ENCODE data around the gene PLEKHF1.
"Not testable (repeated sequence)": the region's sequence is repeated elsewhere in the genome, so short reads cannot be mapped to it uniquely, and the experiment has no call there.

Gene PLEKHF1

GRCh38 chr19:29624489-29625185, 40.6 kb upstream of the PLEKHF1 start:
- H3K27me3 ChIP-seq (ENCODE audit: low read depth, low read length), result no peaks in the 10 kb centered on the region
- H3K4me1 ChIP-seq (ENCODE audit: control insufficient read depth in 1 of 2, insufficient read depth in 2 of 2, low read length in 2 of 2), result no peaks in the 10 kb centered on the region
- no peaks in the 10 kb centered on the region for H3K36me3 ChIP-seq (ENCODE audit: control insufficient read depth in 1 of 2, insufficient read depth in 2 of 2, low read length in 2 of 2)
- no peak overlapping the region for H3K27ac ChIP-seq (ENCODE audit: low read length)
- no peak overlapping the region for H3K4me3 ChIP-seq (ENCODE audit: low read depth in 1 of 2, low read length in 2 of 2)
- H3K9me3 ChIP-seq (ENCODE audit: control insufficient read depth in 1 of 2, low read length in 2 of 2), result no peaks in the 10 kb centered on the region

DNA sequence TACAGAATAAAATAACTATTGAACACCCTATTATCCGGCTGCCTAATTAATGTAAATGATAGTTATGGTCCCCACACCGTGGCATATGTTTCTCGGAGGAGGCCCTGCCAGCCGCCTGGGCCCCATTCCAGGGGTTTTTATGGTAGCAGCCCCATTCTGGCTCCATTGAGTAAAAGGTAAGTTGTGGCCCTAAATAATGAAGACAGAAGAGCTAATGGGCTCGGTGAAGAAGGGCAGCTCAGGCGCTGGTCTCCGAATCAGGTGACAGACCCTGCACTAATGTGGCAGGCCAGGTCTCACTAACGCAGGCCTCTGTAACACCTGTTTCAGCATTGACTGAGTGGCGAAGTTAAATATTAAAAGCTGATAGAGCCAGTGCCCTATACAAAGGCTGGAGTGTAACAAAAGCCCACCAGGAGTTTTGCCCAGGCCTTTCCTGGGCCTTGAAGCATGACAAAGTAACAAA, 40.0 kb upstream of the PLEKHF1 start:
- no peaks in the 10 kb centered on the region for H3K9me3 ChIP-seq (ENCODE audit: control insufficient read depth in 1 of 2, low read length in 2 of 2)
- H3K4me3 ChIP-seq (ENCODE audit: low read depth in 1 of 2, low read length in 2 of 2), result no peak overlapping the region
- no peaks in the 10 kb centered on the region for H3K4me1 ChIP-seq (ENCODE audit: control insufficient read depth in 1 of 2, insufficient read depth in 2 of 2, low read length in 2 of 2)
- no peaks in the 10 kb centered on the region for H3K27me3 ChIP-seq (ENCODE audit: low read depth, low read length)
- H3K36me3 ChIP-seq (ENCODE audit: control insufficient read depth in 1 of 2, insufficient read depth in 2 of 2, low read length in 2 of 2), result no peaks in the 10 kb centered on the region
- H3K27ac ChIP-seq (ENCODE audit: low read length), result no peak overlapping the region

DNA sequence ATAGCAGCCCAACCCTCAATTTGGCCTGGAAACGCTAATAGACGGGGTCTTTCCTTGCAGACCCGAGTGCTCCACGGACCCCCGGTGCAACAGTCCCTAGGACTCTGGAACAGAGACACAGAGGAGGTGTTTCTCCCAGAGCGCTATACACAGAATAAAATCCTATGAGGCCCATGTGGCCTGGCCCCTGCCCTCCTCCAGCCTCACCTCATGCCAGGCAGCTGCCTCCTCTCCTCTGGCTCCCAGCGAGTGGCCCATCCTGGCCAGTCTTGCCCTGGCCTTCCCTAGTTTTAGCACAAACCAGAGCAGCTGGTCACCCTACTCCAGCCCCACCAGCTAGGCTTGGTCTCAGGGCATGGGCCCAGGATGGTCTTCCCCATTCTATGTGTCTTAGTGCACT, 38.9 kb upstream of the PLEKHF1 start:
- Histone ChIP-seq H3K4me3 (ENCODE audit: low read depth in 1 of 2, low read length in 2 of 2) (no peak overlapping the region), H3K27ac (ENCODE audit: low read length) (no peak overlapping the region), H3K27me3 (ENCODE audit: low read depth, low read length) (no peaks in the 10 kb centered on the region), H3K9me3 (ENCODE audit: control insufficient read depth in 1 of 2, low read length in 2 of 2) (no peaks in the 10 kb centered on the region), H3K4me1 (ENCODE audit: control insufficient read depth in 1 of 2, insufficient read depth in 2 of 2, low read length in 2 of 2) (no peaks in the 10 kb centered on the region), H3K36me3 (ENCODE audit: control insufficient read depth in 1 of 2, insufficient read depth in 2 of 2, low read length in 2 of 2) (no peaks in the 10 kb centered on the region)

GRCh38 chr19:29626832-29627231, 38.4 kb upstream of the PLEKHF1 start:
- not testable (repeated sequence) for H3K27me3 ChIP-seq (ENCODE audit: low read depth, low read length); H3K36me3 ChIP-seq (ENCODE audit: control insufficient read depth in 1 of 2, insufficient read depth in 2 of 2, low read length in 2 of 2); H3K27ac ChIP-seq (ENCODE audit: low read length); H3K9me3 ChIP-seq (ENCODE audit: control insufficient read depth in 1 of 2, low read length in 2 of 2); H3K4me3 ChIP-seq (ENCODE audit: low read depth in 1 of 2, low read length in 2 of 2); H3K4me1 ChIP-seq (ENCODE audit: control insufficient read depth in 1 of 2, insufficient read depth in 2 of 2, low read length in 2 of 2)

DNA sequence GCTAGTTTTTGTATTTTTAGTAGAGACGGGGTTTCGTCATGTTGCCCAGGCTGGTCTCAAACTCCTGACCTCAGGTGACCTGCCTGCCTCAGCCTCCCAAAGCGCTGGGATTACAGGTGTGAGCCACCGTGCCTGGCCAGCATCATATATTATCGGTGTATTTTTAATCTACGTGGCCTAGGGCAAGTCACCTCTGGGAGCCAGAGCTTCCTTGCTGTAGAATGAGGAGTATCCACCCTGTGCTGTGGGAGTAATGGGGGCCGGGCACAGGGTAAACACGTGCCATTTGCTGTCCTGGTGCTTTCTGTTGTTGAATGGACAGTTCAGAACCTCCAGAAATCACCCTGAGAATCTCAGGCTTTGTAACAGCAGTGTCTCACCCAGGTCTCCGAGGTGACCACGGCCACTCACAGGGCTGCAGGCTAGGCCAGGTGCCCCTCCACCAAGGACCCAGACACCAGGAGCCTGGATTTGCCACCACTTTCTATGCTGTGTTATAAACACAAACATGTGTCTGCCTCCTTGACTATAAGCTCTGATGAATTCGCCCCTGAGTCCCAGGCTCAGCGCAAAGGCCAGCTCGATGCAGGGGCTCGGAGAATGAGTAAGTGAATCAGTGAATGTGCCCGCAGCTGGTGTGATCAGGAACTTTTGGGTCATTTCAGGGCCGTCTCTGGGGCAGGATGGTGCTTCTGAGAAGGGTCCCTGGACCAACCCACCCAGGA, 36.4 kb upstream of the PLEKHF1 start:
- H3K27me3 ChIP-seq (ENCODE audit: low read depth, low read length), result no peaks in the 10 kb centered on the region
- no peaks in the 10 kb centered on the region for H3K36me3 ChIP-seq (ENCODE audit: control insufficient read depth in 1 of 2, insufficient read depth in 2 of 2, low read length in 2 of 2)
- no peak overlapping the region for H3K27ac ChIP-seq (ENCODE audit: low read length)
- H3K9me3 ChIP-seq (ENCODE audit: control insufficient read depth in 1 of 2, low read length in 2 of 2), result no peaks in the 10 kb centered on the region
- H3K4me3 ChIP-seq (ENCODE audit: low read depth in 1 of 2, low read length in 2 of 2), result no peak overlapping the region
- no peaks in the 10 kb centered on the region for H3K4me1 ChIP-seq (ENCODE audit: control insufficient read depth in 1 of 2, insufficient read depth in 2 of 2, low read length in 2 of 2)

- Histone ChIP-seq H3K27me3 (ENCODE audit: low read depth, low read length) (no peaks in the 10 kb centered on the region), H3K36me3 (ENCODE audit: control insufficient read depth in 1 of 2, insufficient read depth in 2 of 2, low read length in 2 of 2) (no peaks in the 10 kb centered on the region), H3K4me3 (ENCODE audit: low read depth in 1 of 2, low read length in 2 of 2) (no peak overlapping the region)
Measured at GRCh38 chr19:29629836-29630534, 35.3 kb upstream of the PLEKHF1 start.

DNA sequence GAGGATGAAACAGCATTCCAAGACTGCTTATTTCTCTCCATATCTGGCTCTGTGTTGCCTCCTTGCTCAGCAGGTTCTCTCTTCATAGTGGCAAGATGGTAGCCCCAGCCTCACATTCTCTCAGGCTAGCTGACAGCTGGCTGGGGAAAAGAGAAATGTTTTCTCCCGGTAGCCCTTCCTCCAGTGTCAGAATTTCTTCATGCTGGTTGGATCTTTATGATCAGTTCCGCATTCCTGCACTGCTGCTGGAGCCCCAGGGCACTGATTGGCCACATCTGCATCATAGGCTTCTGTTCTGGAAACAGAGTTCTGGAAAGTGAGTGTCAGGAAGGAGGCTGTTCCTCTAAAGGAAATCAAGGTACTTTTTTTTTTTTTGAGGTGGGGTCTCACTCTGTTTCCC, 34.6 kb upstream of the PLEKHF1 start:
- Histone ChIP-seq H3K27me3 (ENCODE audit: low read depth, low read length) (no peaks in the 10 kb centered on the region), H3K9me3 (ENCODE audit: control insufficient read depth in 1 of 2, low read length in 2 of 2) (no peaks in the 10 kb centered on the region)

More at GRCh38 chr19:29629836-29630534, 35.3 kb upstream of the PLEKHF1 start:
- H3K27ac ChIP-seq (ENCODE audit: low read length), result no peak overlapping the region
- no peaks in the 10 kb centered on the region for H3K4me1 ChIP-seq (ENCODE audit: control insufficient read depth in 1 of 2, insufficient read depth in 2 of 2, low read length in 2 of 2)
- H3K9me3 ChIP-seq (ENCODE audit: control insufficient read depth in 1 of 2, low read length in 2 of 2), result no peaks in the 10 kb centered on the region

GRCh38 chr19:29631450-29631849, 33.8 kb upstream of the PLEKHF1 start:
- H3K36me3 ChIP-seq (ENCODE audit: control insufficient read depth in 1 of 2, insufficient read depth in 2 of 2, low read length in 2 of 2), result no peaks in the 10 kb centered on the region

More for the DNA sequence above, 34.6 kb upstream of the PLEKHF1 start:
- Histone ChIP-seq H3K27ac (ENCODE audit: low read length) (no peak overlapping the region), H3K4me3 (ENCODE audit: low read depth in 1 of 2, low read length in 2 of 2) (no peak overlapping the region), H3K4me1 (ENCODE audit: control insufficient read depth in 1 of 2, insufficient read depth in 2 of 2, low read length in 2 of 2) (no peaks in the 10 kb centered on the region), H3K36me3 (ENCODE audit: control insufficient read depth in 1 of 2, insufficient read depth in 2 of 2, low read length in 2 of 2) (no peaks in the 10 kb centered on the region)

GRCh38 chr19:29634002-29634401, 31.3 kb upstream of the PLEKHF1 start:
- H3K27ac ChIP-seq (ENCODE audit: low read length), result no peak overlapping the region

More at GRCh38 chr19:29631450-29631849, 33.8 kb upstream of the PLEKHF1 start:
- H3K4me1 ChIP-seq (ENCODE audit: control insufficient read depth in 1 of 2, insufficient read depth in 2 of 2, low read length in 2 of 2), result no peaks in the 10 kb centered on the region
- H3K9me3 ChIP-seq (ENCODE audit: control insufficient read depth in 1 of 2, low read length in 2 of 2), result no peaks in the 10 kb centered on the region
- H3K27me3 ChIP-seq (ENCODE audit: low read depth, low read length), result no peaks in the 10 kb centered on the region
- no peak overlapping the region for H3K4me3 ChIP-seq (ENCODE audit: low read depth in 1 of 2, low read length in 2 of 2)
- H3K27ac ChIP-seq (ENCODE audit: low read length), result no peak overlapping the region

DNA sequence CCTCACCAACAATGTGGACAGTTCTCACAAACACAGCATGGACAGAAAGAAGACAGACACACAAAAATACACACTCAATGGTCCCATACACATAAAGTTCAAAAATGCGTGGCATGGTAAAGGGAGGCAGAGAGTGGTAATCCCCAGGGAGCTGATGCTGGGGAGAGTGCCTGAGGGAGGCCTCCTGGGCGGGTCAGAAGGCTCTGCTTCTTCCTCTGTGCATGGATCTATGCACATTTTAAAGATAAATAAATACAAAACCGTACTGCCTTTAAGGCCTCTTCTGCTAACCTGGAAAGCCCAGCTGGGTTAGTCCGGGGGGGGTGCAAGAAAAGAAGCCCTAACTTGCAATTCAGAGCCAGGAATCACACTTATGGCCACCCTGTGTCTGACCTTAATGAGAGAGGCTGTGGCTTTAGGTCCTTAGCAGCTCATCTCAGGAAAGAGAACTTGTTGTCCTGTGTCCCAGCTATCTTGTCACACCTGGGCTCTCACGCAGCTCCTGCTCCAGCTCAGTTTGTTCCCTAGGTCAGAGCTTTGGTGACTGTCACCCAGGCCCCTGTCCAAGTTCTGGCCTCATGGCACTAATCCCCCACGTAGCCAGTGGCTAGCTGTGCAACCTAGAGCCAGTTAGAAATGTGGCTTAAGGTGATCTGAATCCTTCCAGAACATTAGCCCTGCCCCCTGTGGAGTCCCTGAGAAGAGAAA, 30.7 kb upstream of the PLEKHF1 start:
- H3K27ac ChIP-seq (ENCODE audit: low read length), result no peak overlapping the region

More at GRCh38 chr19:29634002-29634401, 31.3 kb upstream of the PLEKHF1 start:
- H3K27me3 ChIP-seq (ENCODE audit: low read depth, low read length), result no peaks in the 10 kb centered on the region
- H3K36me3 ChIP-seq (ENCODE audit: control insufficient read depth in 1 of 2, insufficient read depth in 2 of 2, low read length in 2 of 2), result no peaks in the 10 kb centered on the region
- H3K4me3 ChIP-seq (ENCODE audit: low read depth in 1 of 2, low read length in 2 of 2), result no peak overlapping the region
- H3K4me1 ChIP-seq (ENCODE audit: control insufficient read depth in 1 of 2, insufficient read depth in 2 of 2, low read length in 2 of 2), result peaks cover 0 to 6% of the 10 kb centered on the region in 2 donors
- no peaks in the 10 kb centered on the region for H3K9me3 ChIP-seq (ENCODE audit: control insufficient read depth in 1 of 2, low read length in 2 of 2)

DNA sequence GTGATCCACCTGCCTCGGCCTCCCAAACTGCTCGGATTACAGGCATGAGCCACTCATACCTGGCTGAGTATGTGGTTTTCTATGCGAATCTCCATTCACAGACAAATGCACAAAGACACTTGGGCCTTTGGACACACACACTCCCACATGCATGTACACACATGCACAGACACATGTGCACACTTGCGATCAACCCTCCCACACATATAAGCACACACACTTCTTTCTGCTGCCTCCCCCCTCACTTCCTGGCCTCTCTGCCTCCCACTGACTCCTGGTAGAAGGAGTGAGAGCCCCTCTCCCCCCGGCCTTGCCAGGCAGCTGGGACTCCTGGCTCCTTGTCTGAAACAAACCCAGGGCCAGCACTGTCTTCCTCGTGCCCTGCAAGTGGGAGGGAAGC, 29.3 kb upstream of the PLEKHF1 start:
- H3K4me3 ChIP-seq (ENCODE audit: low read depth in 1 of 2, low read length in 2 of 2), result no peak overlapping the region
- H3K4me1 ChIP-seq (ENCODE audit: control insufficient read depth in 1 of 2, insufficient read depth in 2 of 2, low read length in 2 of 2), result peaks cover 0 to 6% of the 10 kb centered on the region in 2 donors
- no peaks in the 10 kb centered on the region for H3K27me3 ChIP-seq (ENCODE audit: low read depth, low read length)
- H3K27ac ChIP-seq (ENCODE audit: low read length), result no peak overlapping the region
- no peaks in the 10 kb centered on the region for H3K9me3 ChIP-seq (ENCODE audit: control insufficient read depth in 1 of 2, low read length in 2 of 2)
- no peaks in the 10 kb centered on the region for H3K36me3 ChIP-seq (ENCODE audit: control insufficient read depth in 1 of 2, insufficient read depth in 2 of 2, low read length in 2 of 2)

More for the DNA sequence above, 30.7 kb upstream of the PLEKHF1 start:
- Histone ChIP-seq H3K27me3 (ENCODE audit: low read depth, low read length) (no peaks in the 10 kb centered on the region), H3K36me3 (ENCODE audit: control insufficient read depth in 1 of 2, insufficient read depth in 2 of 2, low read length in 2 of 2) (no peaks in the 10 kb centered on the region), H3K4me3 (ENCODE audit: low read depth in 1 of 2, low read length in 2 of 2) (no peak overlapping the region), H3K4me1 (ENCODE audit: control insufficient read depth in 1 of 2, insufficient read depth in 2 of 2, low read length in 2 of 2) (peaks cover 0 to 6% of the 10 kb centered on the region in 2 donors), H3K9me3 (ENCODE audit: control insufficient read depth in 1 of 2, low read length in 2 of 2) (no peaks in the 10 kb centered on the region)

Data from muscle layer of duodenum (tissue), 2 donors.